ENCODE results near the gene DACT3. TPM values are rescaled to one million over a fixed set of nuclear protein-coding genes. Genes with fewer than 3 reads are reported as not detected.
A peak's percentile ranks its signal among the peaks of the same experiment; 100 is the strongest.

DACT3 gene
- polyA plus RNA-seq, 3 donors, result 23.4 to 26.3 (median 25.5) TPM

DNA sequence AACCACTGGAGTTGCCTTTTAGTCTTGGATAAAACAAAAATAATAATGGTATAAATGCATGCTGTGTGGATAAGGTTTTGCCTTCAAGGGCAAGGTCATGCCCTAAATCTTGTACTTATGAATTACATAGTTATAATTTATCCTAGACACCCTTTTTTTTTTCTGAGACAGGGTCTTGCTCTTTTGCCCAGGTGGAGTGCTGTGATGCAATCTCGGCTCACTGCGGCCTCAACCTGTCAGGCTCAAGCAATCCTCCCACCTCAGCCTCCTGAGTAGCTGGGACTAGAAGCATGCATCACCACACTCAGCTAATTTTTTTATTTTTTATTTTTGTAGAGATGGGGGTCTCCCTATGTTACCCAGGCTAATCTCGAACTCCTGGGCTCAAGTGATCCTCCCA lies 7.7 kb upstream of the DACT3 start:
- no peak for DNase-seq (ENCODE audit: low read depth in 3 of 3, low spot score in 2 of 3)

DNA sequence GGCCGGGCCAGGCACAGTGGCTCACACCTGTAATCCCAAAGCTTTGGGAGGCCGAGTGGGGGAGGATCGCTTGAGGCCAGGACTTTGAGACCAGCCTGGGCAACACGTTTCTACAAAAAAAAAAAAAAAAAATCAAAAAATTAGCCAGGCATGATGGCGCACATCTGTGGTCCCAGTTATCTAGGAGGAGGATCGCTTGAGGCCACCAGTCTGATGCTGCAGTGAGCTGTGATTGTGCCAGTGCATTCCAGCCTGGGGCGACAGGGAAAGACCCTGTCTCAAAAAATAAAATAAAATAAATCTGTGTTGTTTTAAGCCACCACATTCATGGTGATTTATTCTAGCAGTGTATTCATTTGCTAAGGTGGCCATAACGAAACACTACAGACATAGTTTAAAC lies 4.1 kb upstream of the DACT3 start:
- DNase-seq (ENCODE audit: low read depth in 3 of 3, low spot score in 2 of 3), result no peak

DNA sequence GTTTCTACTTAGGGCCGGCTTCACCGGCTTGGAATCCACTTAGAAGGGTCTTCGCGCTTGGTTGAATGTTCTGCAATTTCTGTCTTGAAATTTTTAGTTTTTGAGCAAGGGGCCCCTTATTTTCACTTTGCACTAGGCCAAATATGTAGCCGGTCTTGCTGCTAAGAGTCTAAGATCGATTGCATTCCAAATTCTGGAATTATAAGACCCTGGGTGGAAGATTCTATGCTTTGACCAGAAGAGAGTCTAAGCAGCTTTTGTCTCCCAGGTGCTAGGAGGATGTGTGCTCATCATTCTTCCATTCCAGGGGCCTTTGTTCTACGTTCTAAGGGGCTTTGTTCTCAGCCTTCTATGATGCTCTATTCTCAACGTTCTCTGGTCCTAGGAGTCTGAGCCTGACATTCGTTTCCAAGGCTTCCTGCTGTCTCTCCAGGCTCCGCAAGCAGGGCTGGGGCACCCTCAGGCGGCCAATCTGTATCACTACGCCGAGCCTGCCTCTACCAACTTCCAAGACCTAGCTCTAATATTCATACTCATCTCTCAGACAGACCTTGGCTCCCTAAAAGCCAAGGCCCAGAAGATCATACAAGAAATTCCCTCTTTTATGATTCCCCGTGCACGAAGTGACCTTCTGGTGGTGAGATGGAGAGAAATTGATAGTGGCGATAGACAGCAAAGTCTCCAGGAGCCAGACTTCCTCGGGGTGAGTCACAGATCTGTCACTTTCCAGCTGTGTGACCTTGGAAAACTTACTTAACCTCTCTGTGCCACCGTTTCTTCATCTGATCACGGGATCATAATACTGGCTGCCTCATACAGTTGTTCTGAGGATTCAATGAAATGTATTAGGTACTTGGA lies 982 bp upstream of the DACT3 start:
- peak; percentile 47 to 68 (median 57) for DNase-seq (ENCODE audit: low read depth in 3 of 3, low spot score in 2 of 3)

DNA sequence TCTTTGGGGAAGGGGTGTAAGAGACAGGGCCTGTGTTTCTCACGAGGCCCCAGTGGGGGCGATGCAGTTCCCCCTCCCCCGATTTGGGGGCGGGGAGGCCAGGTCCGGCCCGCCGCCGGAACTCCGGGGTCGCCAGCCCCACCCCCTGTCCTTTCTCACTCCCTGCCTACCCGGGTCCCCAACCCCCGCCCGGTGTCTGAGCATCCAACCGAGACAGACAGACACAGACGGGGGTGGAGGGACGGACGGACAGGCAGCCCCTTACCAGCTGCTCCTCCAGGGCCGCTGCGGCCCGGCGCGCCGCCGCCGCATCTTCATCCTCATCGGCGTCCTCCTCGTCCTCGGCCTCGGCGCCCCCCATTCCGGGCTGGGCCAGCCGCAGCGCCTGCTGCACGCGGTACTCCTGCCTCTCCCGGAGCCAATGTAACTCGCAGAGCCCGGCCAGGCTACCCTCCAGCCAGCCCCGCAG lies 397 bp downstream of the DACT3 start:
- no peak for DNase-seq (ENCODE audit: low read depth in 3 of 3, low spot score in 2 of 3)

DNA sequence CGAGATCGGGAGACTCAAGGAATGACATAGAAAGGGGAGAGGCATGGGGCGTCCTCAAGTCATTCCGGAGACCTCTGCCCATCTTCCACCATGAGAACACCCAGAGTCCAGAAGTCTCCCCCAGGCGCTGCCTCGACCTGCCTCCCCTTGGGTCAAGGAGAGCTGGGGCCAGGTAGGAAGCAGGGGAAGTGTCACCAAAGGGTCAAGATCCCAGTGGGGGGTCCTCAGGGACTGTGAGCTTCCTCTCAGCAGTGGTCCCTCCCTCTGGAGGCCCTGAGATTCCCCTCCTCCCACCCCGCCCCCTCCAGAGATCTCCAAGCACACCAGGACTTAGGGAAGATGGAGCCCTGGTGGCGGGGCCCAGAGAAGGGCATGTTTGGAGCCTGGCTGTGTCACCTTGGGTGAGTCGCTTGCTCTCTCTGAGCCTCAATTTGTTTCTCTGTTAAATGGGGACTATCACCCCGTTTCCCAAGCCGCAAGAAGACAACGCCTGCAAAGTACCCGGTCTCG lies 919 bp downstream of the DACT3 start:
- peak in 1 of 3 donors; percentile 55 for DNase-seq (ENCODE audit: low read depth in 3 of 3, low spot score in 2 of 3)

DNA sequence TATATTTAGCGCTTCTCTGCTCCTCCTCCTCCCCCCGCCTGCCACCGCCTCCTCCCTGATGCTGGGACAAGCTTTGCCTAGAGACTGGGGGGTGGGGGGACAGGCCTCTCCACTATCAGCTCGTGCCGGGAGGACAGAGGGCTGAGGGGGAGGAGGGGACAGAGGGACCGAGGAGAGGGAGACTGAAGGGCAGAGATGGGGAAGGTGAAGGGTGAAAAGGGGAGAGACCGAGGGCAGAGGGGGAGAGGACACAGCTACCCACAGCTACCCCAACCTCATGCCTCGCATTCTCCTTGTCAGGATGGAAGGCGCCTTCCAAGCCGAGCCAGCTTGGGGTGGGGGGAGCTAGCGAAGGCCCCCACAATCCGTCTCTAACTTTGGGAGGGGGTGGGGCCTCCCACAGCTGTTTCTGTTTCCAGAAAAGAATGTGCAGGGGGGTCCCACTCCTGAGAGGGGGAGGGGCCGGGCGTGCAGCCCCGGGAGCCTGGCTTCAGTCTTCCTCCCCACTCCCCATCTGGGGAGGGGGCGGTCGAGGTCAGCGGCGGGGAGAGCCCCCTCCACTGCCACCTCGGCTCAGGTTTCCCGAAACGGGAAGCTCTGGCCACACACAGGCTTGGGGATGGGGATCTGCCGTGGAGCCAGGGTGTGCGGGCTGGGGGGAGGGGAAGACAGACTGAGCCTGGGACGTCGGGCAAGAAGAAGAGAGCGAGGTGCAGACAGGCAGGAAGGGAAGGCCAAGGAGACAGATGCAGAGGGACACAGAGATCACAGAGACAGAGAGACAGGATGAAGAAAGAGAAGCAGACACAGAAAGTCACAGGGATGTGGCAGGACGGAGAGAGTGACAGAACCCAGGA lies 1.6 kb downstream of the DACT3 start:
- DNase-seq (ENCODE audit: low read depth in 3 of 3, low spot score in 2 of 3), result peak in 2 of 3 donors; percentile 41 to 44

DNA sequence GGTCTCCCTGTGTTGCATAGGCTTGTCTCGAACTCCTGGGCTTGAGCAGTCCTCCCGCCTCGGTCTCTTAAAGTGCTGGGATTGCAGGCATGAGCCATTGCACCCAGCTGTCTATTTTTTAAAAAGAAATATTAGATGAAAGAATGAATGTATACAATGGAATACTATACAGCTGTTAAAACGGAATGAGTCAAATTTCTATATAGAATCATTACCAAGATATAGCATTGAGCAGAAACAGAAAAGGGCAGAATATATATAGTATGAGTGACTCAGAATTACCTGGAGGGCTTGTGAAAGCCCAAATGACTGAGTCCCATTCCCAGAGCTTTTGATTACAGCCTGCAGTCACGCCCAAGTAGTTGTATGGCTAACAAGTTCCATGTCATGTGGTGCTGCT lies 4.4 kb downstream of the DACT3 start:
- DNase-seq (ENCODE audit: low read depth in 3 of 3, low spot score in 2 of 3), result no peak

DNA sequence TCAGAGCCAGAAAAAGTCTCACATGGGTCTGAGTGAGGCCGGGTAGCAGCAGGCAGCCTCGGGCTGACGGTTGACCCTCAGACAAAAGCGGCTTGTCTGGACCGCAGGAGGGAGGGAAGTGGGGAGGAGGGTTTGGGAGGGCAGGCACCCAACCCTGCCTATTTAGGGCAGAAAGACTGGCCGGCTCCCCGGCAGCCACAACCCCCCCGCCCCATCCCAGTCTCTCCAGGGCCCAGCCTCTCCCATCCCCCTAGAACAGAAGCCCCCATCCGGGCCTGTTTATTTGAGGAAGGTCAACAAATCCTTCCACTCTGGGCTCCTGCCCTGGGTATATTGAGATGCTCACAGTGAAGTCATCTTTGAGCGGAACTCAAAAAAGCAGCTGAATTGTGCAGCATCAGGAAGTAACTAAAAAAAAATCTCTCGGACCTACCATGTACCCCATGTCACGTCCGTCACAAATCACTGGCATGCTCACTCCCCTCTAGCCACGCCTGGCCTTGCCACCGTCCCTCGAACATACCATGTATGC lies 6.3 kb downstream of the DACT3 start:
- no peak for DNase-seq (ENCODE audit: low read depth in 3 of 3, low spot score in 2 of 3)

DNA sequence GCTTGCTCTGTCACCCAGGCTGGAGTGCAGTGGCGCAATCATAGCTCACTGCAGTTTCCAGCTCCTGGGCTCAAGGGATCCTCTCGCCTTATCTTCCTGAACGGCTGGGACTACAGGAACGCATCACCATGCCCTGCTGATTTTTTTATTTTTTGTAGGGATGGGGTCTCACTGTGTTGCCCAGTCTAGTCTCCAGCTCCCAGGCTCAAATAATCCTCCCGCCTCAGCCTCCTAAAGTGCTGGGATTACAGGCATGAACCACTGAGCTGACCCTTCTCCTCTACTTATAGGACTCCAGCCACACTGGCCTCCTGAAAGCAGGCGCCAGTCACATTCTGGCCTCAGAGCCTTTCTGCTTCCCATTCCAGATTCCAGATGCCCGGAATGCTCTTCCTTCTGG lies 10.5 kb downstream of the DACT3 start:
- no peak for DNase-seq (ENCODE audit: low read depth in 3 of 3, low spot score in 2 of 3)

DNA sequence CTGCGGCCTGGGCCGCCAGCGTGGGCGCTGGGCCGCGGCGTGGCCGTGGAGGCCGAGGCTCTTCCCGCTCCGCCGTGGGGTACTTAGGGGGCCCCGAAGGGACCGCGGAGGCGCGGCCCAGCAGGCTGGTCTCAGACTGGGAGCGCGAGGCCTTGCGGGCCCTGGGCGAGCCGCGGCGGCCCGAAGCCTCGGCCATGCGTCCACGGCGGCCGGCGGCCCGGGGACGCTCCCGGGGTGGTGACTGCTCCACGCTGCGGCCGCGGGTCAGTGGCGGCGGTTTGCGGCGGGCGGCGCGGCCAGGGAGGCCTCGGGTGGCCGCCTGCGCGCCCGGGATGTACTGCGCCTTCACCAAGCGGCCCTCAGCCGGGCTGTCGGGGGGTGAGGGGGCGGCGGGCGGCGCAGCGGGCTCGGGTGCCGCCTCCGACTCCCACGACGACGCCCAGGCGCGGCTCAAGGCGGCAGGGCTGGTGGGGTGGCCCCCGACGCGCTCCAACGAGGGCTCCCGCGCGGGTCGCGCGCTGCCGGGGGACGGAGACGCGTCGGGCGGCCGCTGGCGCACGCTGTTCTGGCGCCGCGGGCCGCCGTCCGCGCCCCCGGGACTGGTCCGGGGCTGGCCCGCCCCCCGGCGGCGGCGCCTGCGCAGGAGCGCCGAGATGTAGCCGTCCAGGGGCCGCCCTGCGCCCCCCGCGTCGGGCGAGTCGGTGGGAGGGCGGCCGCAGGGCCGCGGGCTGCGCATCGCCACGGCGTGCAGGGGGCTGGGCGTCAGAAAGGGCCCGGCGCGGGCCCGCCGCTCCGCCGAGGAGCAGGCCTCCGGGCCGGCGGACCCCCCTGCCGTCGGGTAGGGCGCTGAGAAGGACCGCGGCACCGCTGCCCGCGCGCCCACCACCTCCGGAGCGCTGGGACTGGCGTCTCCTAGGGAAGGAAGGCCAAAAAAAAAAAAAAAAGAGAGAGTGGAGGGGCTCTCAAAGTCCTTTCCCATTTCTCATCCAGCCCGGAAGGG lies 11.7 kb downstream of the DACT3 start:
- DNase-seq (ENCODE audit: low read depth in 3 of 3, low spot score in 2 of 3), result no peak

DNA sequence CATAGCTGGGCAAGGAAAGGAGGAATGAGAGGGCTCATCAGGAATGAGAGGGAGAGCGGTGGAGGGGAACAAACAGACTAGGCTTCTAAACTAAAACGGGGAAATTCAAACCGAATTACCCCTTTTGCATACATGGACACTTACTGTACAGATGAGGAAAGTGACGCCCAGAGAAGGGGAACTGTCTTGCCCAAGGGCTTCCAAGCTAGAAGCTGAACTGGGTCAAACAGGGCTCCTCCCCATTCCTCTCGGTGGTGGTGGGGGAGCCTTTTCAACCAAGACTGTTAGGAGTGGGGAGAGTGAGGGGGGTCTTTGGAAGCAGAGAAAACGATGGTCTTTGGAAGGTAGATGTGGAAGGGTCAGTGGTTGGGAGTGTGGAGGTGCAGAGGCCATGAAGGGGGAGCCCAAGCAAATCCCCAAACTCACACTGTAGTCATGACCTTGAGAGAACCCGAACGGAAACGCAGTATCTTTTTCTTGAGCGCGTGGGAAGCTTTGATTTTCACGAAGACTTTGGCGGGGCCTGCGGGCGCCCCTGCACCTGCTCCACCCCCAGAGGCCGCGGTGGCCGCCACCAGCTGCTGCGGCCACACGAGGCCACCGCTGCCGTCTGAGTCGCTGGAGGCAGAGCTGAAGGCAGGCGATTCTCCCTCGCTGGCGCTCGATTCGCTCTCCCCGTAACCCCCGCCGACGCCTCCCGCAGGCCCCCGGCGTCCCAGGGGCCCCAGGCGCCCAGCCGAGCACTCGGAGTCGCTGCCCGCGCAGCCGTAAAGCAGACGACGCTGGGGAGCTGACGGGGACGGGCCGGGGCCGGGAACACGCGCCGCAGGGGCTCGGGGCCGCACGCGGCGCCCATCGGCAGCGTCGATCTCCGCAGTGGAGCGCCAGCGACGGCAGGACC lies 12.7 kb downstream of the DACT3 start:
- DNase-seq (ENCODE audit: low read depth in 3 of 3, low spot score in 2 of 3), result no peak

DNA sequence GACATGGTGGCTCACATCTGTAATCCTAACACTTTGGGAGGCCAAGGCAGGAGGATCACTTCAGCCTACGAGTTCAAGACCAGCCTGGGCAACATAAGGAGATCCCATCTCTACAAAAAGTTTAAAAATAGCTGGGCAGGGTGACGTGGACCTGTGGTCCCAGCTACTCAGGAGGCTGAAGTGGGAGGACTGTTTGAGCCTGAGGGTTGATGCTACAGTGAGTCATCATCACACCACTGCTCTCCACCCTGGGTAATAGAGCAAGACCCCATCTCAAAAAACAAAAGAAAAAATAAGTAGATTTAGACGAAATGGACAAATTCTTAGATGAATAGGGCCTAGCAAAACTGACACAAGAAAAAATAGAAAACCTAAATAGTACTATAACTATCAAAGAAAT lies 14.6 kb downstream of the DACT3 start:
- no peak for DNase-seq (ENCODE audit: low read depth in 3 of 3, low spot score in 2 of 3)

DNA sequence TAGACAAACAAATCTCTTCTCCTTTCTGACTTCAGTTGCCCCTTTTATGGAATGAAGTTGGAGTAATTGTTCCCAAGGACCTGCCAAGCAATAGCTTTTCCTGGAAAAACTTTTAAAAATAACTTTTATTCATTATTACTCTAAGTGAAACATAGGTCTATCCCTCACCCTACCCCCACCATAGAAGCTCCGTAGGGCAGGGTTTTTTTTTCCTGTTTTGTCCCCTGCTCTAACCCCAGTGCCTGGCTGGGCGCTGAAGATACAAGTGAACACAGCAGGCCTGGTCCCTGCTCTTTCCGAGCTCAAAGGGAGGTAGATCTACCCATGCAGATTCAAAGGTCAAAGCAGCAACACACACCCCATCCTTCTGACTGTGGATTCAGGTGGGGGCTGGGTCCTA lies 16.3 kb downstream of the DACT3 start:
- DNase-seq (ENCODE audit: low read depth in 3 of 3, low spot score in 2 of 3), result no peak

DNA sequence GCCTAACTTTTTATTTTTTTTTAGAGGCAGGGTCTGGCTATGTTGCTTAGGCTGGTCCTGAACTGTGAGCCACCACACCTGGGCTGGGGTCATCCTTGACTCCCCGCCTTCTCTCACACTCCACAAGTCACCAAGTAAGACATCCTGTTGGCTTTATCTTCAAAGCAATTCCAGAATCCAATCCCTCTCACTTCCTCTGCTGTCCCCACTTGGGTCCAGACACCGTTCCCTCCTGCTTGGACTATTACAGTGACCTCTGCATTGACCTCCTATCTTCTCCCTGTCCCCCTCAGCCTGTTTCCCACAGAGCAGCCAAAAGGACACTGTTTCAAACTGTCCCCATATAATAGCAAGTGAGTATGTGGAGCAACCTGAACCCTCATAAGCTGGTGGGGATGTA lies 20.3 kb downstream of the DACT3 start:
- no peak for DNase-seq (ENCODE audit: low read depth in 3 of 3, low spot score in 2 of 3)

DNA sequence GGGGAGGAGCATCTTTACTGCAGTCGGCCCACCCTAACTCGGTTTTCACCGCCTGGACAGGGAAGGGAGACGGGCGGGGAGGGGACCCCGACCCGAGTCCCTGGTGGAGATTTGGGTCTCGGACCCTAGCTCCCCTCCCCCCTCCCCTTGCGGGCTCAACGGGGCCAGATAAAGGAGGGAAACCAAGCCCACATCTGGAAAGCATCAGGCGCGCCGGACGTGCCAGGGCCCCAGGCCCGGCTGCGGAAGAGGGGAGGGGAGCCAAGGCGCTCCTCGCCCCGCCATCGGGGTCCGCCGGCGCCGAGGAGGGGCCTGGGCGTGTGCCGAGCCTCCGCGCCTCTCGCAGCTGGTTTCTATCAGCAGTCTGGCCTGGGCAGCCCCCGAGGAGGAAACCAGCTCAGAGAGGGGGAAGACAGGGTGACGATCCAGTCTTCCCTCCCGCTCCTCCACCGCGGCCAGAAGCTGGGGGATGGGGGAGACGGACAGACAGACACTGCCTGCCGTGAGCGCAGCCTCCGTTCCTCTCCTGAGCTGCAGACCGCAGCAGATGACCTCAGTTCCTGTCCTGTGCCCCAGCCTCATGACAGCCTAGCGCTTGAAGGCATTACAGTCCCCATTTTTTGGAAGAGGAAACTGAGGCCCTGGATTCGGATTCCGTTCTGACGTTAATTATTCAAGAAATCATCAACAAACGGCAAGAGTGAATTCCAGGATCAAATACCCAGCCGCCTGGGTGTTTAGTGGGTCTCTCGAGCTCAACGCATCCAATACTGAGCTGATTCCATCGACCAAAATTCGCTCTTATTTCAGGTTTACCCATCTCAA lies 21.4 kb downstream of the DACT3 start:
- DNase-seq (ENCODE audit: low read depth in 3 of 3, low spot score in 2 of 3), result peak; percentile 74 to 76 (median 75)

DNA sequence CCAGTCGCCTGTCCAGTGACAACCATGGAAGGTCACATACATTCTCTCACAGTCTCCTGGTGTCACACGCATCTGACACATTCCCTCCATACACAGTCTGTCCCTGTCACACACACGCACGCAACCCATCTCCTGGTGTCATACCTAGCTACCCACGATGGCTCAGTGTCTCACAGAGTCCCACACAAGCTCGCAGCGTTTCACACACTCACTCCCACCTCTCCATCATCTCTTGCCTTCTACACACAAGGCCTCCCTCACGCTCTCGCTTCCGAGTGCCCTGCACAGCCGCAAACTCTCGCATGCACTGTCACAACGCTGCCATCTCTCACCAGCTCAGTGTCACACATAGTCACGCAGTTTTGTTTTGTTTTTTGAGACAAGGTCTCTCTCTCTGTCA lies 23.8 kb downstream of the DACT3 start:
- no peak for DNase-seq (ENCODE audit: low read depth in 3 of 3, low spot score in 2 of 3)

DNA sequence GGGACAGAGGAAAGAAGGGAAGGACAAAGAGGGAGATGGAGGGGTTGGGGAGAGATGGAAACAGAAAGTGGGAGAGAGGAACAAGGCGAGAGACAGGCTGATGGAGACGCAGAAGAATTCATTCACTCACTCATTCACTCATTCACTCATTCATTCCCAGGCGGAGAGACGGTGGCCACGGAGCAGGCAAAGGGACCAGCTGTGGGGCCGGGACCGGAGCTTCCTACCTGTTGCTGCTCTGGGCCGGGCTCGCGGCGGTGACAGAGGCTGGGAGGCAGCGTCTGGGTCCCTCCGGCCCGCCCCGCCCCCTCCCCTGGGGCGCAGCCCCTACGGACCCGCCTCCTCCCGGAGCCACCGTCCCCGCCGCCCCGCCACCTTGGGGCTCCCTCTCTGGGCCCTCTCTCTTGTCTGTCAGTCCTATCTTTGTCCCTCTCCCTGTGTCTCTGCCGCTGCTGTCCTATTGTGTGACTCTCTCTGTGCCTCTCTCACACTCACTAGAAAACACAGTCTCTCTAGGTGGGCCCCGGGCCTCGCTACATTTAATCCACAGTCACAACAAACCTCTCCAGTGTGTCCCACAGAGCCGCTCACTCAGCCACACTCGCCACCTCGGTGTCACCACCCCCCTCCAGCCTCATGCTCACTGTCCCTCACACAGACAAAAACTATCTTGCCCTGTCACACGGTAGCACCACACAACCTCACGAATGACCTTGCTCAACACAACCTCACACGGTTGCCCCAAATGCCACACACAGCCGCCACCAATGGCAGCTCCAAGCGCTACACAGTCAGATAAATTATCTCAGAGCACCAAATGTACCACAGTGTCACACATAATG lies 24.8 kb downstream of the DACT3 start, which contains the start of gene GNG8:
Gene GNG8 (minus strand): TSS at position 283 of the 842 bp plus-strand sequence. CDS start 1,520 bp downstream, outside the sequence.
- no peak for DNase-seq (ENCODE audit: low read depth in 3 of 3, low spot score in 2 of 3)

All from right renal cortex interstitium (tissue), 3 donors.